GM19468 (cell line): ENCODE measurements around the gene BCKDHA.
A peak's percentile ranks its signal among the peaks of the same experiment; 100 is the strongest.
"Not testable (repeated sequence)": the region's sequence is repeated elsewhere in the genome, so short reads cannot be mapped to it uniquely, and the experiment has no call there.

ENCODE experiments used
- ATAC-seq: cut with Tn5 transposase; IDR thresholded peaks from one replicate; pipeline ENCODE4 v1.9.1; 2021; ENCODE audit warnings: mild to moderate bottlenecking, moderate library complexity, moderate number of reproducible peaks; ENCODE audit not compliant: unreplicated experiment; ENCODE audit errors: extremely low read depth

The BCKDHA gene

DNA sequence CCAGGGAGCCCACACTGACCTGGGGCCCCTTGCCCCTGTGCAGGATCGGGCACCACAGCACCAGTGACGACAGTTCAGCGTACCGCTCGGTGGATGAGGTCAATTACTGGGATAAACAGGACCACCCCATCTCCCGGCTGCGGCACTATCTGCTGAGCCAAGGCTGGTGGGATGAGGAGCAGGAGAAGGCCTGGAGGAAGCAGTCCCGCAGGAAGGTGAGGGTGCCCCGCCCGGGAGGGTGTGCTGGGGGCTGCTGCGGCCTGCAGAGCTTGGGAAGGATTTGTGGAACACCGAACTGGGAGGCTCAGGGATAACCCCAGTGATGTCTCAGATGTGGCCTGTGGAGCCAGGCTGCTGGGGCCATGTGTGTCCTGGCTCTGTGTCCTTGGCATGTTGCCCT lies 25.3 kb downstream of the BCKDHA start:
- ATAC-seq, result no peak

DNA sequence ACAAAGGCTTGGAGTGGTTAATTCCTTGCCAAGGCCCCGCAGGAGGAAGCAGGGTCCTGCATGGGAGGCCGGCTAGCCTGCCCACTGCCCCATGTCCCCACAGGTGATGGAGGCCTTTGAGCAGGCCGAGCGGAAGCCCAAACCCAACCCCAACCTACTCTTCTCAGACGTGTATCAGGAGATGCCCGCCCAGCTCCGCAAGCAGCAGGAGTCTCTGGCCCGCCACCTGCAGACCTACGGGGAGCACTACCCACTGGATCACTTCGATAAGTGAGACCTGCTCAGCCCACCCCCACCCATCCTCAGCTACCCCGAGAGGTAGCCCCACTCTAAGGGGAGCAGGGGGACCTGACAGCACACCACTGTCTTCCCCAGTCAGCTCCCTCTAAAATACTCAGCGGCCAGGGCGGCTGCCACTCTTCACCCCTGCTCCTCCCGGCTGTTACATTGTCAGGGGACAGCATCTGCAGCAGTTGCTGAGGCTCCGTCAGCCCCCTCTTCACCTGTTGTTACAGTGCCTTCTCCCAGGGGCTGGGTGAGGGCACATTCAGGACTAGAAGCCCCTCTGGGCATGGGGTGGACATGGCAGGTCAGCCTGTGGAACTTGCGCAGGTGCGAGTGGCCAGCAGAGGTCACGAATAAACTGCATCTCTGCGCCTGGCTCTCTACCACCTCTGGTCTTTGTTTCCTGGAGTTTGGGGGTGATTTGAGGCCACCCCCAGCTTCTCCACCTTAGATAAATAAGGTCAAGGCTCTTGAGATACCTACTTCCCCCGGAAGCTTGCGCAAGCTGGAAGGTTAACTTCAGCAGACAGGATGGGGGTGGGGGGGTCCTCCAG lies 26.9 kb downstream of the BCKDHA start:
- ATAC-seq, result no peak

- ATAC-seq, result no peak
Observed at GRCh38 chr19:41425174-41426115, 27.8 kb downstream of the BCKDHA start.

GRCh38 chr19:41426116-41426841 lies 28.7 kb downstream of the BCKDHA start:
- ATAC-seq, result no peak

DNA sequence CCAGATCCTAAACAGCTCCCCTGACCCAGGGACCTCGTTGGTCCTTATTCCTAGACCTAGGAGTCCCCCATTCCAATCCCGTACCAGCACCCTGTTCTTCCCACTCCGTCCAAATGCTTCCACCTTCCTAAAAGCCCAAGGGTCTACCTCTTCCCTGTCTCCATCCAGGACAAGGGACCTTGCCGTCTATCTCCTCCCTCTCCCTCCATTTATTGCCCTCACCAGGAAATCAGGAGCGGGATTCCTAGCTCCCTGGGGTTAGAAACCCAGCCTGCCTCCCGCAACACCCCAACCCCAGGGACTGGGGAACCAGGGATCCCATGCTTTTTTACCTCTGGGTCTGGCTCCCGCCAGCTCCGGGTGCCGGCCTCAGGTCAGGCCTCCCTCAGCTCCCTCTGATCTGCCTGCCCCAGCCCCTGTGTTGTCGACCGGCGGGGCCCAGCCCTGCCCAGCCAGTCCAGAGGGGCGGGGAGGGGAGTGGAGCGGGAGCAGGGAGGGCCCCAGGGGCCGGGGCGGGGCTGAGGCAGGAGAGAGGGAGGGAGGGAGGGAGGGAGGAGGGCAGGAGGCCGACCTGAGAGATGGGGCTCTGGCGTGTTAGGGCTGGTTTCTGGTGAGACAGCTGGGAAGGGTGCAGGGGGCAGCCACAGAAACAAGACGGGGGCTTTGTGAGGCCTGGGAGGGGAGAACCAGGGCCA lies 29.5 kb downstream of the BCKDHA start, which contains the start of gene B3GNT8:
Gene B3GNT8, minus strand, starts transcription at position 423 of the 695 bp plus-strand sequence. CDS start 596 bp downstream, outside the sequence.
- no peak for ATAC-seq

- no peak for ATAC-seq
Observed at GRCh38 chr19:41427647-41428480, 30.2 kb downstream of the BCKDHA start.

- no peak for ATAC-seq
Observed at GRCh38 chr19:41428481-41428859, 30.9 kb downstream of the BCKDHA start.

GRCh38 chr19:41430922-41431321 lies 33.3 kb downstream of the BCKDHA start:
- no peak for ATAC-seq

GRCh38 chr19:41431426-41432386 lies 34.1 kb downstream of the BCKDHA start:
- no peak for ATAC-seq

- ATAC-seq, result no peak
Observed at GRCh38 chr19:41433171-41433570, 35.6 kb downstream of the BCKDHA start.

- ATAC-seq, result no peak
Observed at GRCh38 chr19:41434450-41434849, 36.8 kb downstream of the BCKDHA start.

- not testable (repeated sequence) for ATAC-seq
Observed at GRCh38 chr19:41435376-41435775, 37.8 kb downstream of the BCKDHA start.

DNA sequence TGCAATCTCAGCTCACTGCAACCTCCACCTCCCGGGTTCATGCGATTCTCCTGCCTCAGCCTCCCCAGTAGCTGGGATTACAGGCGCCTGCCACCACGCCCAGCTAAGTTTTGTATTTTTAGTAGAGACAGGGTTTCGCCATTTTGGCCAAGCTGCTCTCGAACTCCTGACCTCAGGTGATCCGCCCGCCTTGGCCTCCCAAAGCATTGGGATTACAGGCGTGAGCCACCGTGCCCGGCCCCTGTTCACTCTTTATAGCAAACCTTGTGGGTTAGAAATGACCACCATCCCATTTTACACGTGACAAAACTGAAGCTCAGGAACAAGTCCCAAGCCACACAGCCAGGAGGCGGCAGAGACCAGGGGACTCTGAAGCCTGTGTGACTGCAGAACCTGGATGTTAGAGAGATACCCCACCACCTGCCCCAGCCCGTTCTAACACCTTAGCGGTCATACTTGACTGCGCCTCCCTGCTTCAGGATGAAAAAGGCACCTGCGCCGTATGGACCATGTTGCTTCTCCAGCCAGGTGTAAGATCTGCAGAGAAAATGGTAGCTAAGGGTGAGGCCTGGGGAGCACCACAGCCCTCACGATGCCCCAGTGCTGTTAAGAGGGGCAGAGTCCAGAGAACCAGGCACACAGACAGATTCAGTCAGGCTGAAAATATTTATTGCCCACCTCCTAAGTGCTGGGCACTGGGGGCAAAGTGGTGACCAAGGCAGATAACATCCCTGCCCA lies 38.5 kb downstream of the BCKDHA start:
- ATAC-seq, result no peak

GRCh38 chr19:41436674-41436951 lies 39.0 kb downstream of the BCKDHA start:
- ATAC-seq, result no peak

DNA sequence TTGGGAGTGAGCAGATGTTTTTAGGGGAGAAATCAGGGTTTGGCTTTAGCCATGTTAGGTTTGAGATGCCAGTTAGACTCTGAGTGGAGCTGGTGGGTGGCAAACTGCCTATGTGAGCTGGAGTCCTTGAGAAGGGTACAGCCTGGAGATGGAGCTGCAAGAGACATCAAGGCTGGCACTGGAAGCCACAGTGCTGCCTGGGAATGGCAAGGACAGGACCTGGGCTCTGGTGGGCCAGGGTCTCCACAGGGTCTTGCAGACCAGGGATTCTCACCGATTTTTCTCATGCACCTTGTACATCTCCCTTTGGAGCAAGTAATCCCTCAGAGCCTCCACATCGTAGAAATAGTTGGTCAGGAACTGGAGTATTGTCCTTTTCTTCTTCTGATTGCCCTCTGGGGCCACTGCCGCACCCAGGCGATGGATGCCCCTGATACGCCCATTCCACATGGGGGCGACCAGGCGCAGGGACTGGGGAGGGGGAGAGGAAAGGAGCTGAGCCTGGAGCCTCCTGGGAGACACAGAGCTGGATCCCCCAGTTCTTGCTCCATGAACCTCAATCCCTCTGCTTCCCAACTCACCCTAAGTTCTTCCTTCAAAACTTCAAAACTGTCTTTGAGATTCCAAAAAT lies 40.4 kb downstream of the BCKDHA start:
- ATAC-seq, result no peak

- ATAC-seq, result peak; percentile 19
Observed at GRCh38 chr19:41439441-41440222, 42.0 kb downstream of the BCKDHA start, which contains the start of gene DMAC2. DMAC2 (minus strand) TSS chr19:41439912; CDS start chr19:41439899, 13 bp downstream.
